ENCODE data around the gene ZFHX2.

The ZFHX2 gene

DNA sequence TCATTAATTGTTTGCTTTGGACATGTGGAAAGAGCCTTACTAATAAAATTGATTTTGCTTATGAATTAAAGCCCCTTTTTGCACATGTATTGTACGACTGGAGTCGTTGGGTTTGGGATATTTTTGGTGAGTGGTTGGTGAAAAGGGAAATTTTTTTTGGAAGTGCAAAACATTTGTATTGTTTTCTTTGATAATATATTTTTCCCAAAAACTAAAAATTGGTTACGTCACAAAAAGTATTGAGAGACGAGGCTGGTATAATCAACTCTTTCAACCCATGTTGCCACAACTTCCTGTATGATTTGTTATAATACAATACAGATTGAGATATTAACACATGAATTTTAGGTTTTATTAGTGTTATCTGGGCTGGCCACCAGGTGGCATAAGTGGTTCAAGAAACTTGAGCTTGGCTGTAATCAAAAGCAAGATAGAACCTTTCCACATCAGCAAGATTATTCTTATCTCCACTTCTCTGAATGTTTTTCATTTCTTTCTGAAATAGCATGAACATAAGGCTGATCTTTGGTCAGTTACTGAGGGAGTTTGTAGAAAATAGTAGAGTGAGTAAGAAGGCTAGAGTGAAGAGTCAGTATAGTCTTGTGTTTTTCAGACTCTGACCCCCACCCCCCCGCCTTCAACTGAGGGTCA, 73.3 kb downstream of the ZFHX2 start:
- no peak overlapping the region for H3K4me2 ChIP-seq (ENCODE audit: insufficient read depth, low read length, poor library complexity, severe bottlenecking)
- H3K14ac ChIP-seq (ENCODE audit: low read length), result no peak overlapping the region
- H3K9ac ChIP-seq (ENCODE audit: low read depth, low read length, poor library complexity), result no peak overlapping the region
- H3K27me3 ChIP-seq (ENCODE audit: control insufficient read depth in 3 of 3, insufficient read depth in 3 of 3, low read depth in 1 of 3, low read length in 3 of 3), result no peaks in the 10 kb centered on the region
- no peak overlapping the region for H3K18ac ChIP-seq (ENCODE audit: low read length)
- no peak overlapping the region for H3K4ac ChIP-seq (ENCODE audit: low read length)
- no peaks in the 10 kb centered on the region for H3K79me1 ChIP-seq (ENCODE audit: low read depth, low read length)
- no peak overlapping the region for H4K8ac ChIP-seq (ENCODE audit: low read depth, low read length)
- no peak overlapping the region for H3K23ac ChIP-seq (ENCODE audit: low read depth, low read length, poor library complexity)
- H2BK5ac ChIP-seq (ENCODE audit: low read length), result no peak overlapping the region
- H2BK120ac ChIP-seq (ENCODE audit: low read depth, low read length), result no peak overlapping the region
- no peak overlapping the region for H2AFZ ChIP-seq (ENCODE audit: low read length)
- peaks cover 17 to 65% of the 10 kb centered on the region in 2 donors for H3K36me3 ChIP-seq (replicated peaks in 1 of 2; ENCODE audit: control insufficient read depth in 2 of 2, insufficient read depth in 2 of 2, low read length in 2 of 2)
- H2BK15ac ChIP-seq (ENCODE audit: low read length), result no peak overlapping the region
- no peak overlapping the region for H2AK5ac ChIP-seq (ENCODE audit: low read depth, low read length)
- H2BK12ac ChIP-seq (ENCODE audit: low read length), result no peak overlapping the region
- peaks cover 0 to 6% of the 10 kb centered on the region in 2 donors for H3K4me1 ChIP-seq (ENCODE audit: control insufficient read depth in 2 of 2, insufficient read depth in 1 of 2, low read depth in 1 of 2, low read length in 2 of 2)
- H3K27ac ChIP-seq (replicated peaks; ENCODE audit: low read length), result no peak overlapping the region
- H3K4me3 ChIP-seq (ENCODE audit: low read length in 2 of 2), result no peak overlapping the region
- no peak for DNase-seq (ENCODE audit: low spot score)
- H4K91ac ChIP-seq (ENCODE audit: low read depth, low read length, poor library complexity), result no peak overlapping the region
- no peaks in the 10 kb centered on the region for H3K9me3 ChIP-seq (replicated peaks in 1 of 2; ENCODE audit: control insufficient read depth in 2 of 2, insufficient read depth in 1 of 2, low read depth in 1 of 2, low read length in 2 of 2)
- 100% methylated on average over 1 of the region's 5 CpGs; no CpG with 5 or more reads in 1 of the 2 donors for WGBS, 2 donors (ENCODE audit: extremely low coverage in 2 of 2, insufficient read length in 2 of 2, insufficient replicate concordance in 1 of 2)

- Histone ChIP-seq H2BK12ac (ENCODE audit: low read length) (no peak overlapping the region), H4K8ac (ENCODE audit: low read depth, low read length) (no peak overlapping the region), H3K4me2 (ENCODE audit: insufficient read depth, low read length, poor library complexity, severe bottlenecking) (no peak overlapping the region), H3K79me1 (ENCODE audit: low read depth, low read length) (no peaks in the 10 kb centered on the region), H3K9ac (ENCODE audit: low read depth, low read length, poor library complexity) (no peak overlapping the region), H3K36me3 (replicated peaks in 1 of 2; ENCODE audit: control insufficient read depth in 2 of 2, insufficient read depth in 2 of 2, low read length in 2 of 2) (peaks cover 10 to 53% of the 10 kb centered on the region in 2 donors), H3K27ac (replicated peaks; ENCODE audit: low read length) (no peak overlapping the region), H3K18ac (ENCODE audit: low read length) (no peak overlapping the region), H2BK15ac (ENCODE audit: low read length) (no peak overlapping the region), H3K4me1 (ENCODE audit: control insufficient read depth in 2 of 2, insufficient read depth in 1 of 2, low read depth in 1 of 2, low read length in 2 of 2) (peaks cover 4 to 9% of the 10 kb centered on the region in 2 donors), H2BK120ac (ENCODE audit: low read depth, low read length) (no peak overlapping the region), H3K23ac (ENCODE audit: low read depth, low read length, poor library complexity) (no peak overlapping the region), H2AFZ (ENCODE audit: low read length) (no peak overlapping the region), H2AK5ac (ENCODE audit: low read depth, low read length) (no peak overlapping the region), H3K27me3 (ENCODE audit: control insufficient read depth in 3 of 3, insufficient read depth in 3 of 3, low read depth in 1 of 3, low read length in 3 of 3) (no peaks in the 10 kb centered on the region), H4K91ac (ENCODE audit: low read depth, low read length, poor library complexity) (no peak overlapping the region), H3K4ac (ENCODE audit: low read length) (no peak overlapping the region), H3K14ac (ENCODE audit: low read length) (no peak overlapping the region), H3K9me3 (replicated peaks in 1 of 2; ENCODE audit: control insufficient read depth in 2 of 2, insufficient read depth in 1 of 2, low read depth in 1 of 2, low read length in 2 of 2) (no peaks in the 10 kb centered on the region), H2BK5ac (ENCODE audit: low read length) (no peak overlapping the region), H3K4me3 (ENCODE audit: low read length in 2 of 2) (peak overlapping the region in 1 of 2 donors; percentile 80)
- DNase-seq (ENCODE audit: low spot score), result no peak
- no CpG with 5 or more reads among the region's 1 CpG for WGBS, 2 donors (ENCODE audit: extremely low coverage in 2 of 2, insufficient read length in 2 of 2, insufficient replicate concordance in 1 of 2)
These were observed 80.6 kb downstream of the ZFHX2 start for GRCh38 chr14:23470947-23471346.

All from neuronal stem cell (in vitro differentiated cells).